ENCODE results near the gene GJB6.

The GJB6 gene

DNA sequence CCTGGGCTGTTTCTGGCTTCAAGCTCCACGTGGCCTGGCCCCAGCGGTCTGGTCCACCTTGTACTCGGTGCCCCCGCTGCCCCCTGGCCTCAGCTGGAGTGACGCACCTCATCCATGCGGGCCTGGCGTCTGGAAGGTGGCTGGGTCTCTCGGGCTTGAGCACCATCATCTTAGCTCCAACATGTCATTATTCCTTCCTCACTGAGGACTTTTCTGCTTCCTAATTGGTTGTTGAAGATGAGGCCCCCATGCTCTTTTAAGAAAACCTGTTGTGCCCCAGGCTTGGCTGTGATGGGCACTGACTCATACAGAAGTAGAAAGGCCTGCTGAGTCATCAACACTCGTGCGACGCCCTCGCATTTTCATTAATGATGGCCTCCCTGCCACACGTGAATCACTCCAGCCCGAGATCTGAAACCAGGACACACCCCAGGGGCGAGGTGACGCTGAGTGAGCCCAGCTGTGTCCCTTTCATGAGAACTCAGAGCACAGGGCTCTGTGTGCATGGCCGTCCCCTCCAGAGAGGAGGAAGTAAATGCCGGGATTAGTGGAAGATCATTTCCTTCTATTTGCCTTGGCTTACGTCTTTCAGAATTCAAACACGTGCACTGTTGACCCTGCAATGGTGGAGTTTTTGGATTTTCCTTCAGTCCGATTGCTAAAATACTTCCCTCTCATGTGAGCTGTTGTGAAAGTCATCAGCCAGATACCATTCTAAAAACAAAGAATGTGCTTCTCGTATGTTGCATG lies 57.3 kb downstream of the GJB6 start (continued):
- TF ChIP-seq, protein P1, sequence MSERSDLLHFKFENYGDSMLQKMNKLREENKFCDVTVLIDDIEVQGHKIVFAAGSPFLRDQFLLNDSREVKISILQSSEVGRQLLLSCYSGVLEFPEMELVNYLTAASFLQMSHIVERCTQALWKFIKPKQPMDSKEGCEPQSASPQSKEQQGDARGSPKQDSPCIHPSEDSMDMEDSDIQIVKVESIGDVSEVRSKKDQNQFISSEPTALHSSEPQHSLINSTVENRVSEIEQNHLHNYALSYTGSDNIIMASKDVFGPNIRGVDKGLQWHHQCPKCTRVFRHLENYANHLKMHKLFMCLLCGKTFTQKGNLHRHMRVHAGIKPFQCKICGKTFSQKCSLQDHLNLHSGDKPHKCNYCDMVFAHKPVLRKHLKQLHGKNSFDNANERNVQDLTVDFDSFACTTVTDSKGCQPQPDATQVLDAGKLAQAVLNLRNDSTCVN (tag by site-specific recombination; optimal IDR thresholded peaks at IDR 0.05): no peak
- TF ChIP-seq BCL11B (tag by site-specific recombination; IDR thresholded peaks at IDR 0.05; ENCODE audit: low read depth) (no peak), ZNF10 (tag by site-specific recombination; IDR thresholded peaks at IDR 0.05) (no peak), HOXA7 (CRISPR knock-in tag; IDR thresholded peaks at IDR 0.05; ENCODE audit: borderline replicate concordance) (no peak), BCL11A (tag by site-specific recombination; IDR thresholded peaks at IDR 0.05; ENCODE audit: low read depth) (no peak), ZNF221 (tag by site-specific recombination; IDR thresholded peaks at IDR 0.05; ENCODE audit: borderline replicate concordance) (no peak), ZNF600 (tag by site-specific recombination; IDR thresholded peaks at IDR 0.05) (peak; percentile 73), ZNF610 (tag by site-specific recombination; IDR thresholded peaks at IDR 0.05; ENCODE audit: borderline replicate concordance) (no peak), ZNF830 (tag by site-specific recombination; IDR thresholded peaks at IDR 0.05; ENCODE audit: low read depth) (no peak), ZNF670 (tag by site-specific recombination; IDR thresholded peaks at IDR 0.05; ENCODE audit: low read depth) (no peak), ZNF2 (tag by site-specific recombination; IDR thresholded peaks at IDR 0.05) (0 out of 2 replicates have a peak, but pooled peaks have one; percentile 42), ZBTB21 (tag by site-specific recombination; IDR thresholded peaks at IDR 0.05) (peak; percentile 77), ZNF138 (tag by site-specific recombination; IDR thresholded peaks at IDR 0.05; ENCODE audit: borderline replicate concordance) (no peak), ZNF324 (tag by site-specific recombination; IDR thresholded peaks at IDR 0.05) (peak; percentile 63; the same call in 1 of the 2 replicates), ZNF777 (tag by site-specific recombination; IDR thresholded peaks at IDR 0.05; ENCODE audit: borderline replicate concordance) (no peak), ZNF223 (tag by site-specific recombination; IDR thresholded peaks at IDR 0.05) (no peak), ZNF561 (tag by site-specific recombination; IDR thresholded peaks at IDR 0.05; ENCODE audit: borderline replicate concordance) (no peak), ZSCAN16 (tag by site-specific recombination; IDR thresholded peaks at IDR 0.05) (no peak), ZNF426 (tag by site-specific recombination; IDR thresholded peaks at IDR 0.05) (no peak), ZBTB8A (tag by site-specific recombination; IDR thresholded peaks at IDR 0.05) (peak; percentile 88)
- TF ChIP-seq, protein P2, sequence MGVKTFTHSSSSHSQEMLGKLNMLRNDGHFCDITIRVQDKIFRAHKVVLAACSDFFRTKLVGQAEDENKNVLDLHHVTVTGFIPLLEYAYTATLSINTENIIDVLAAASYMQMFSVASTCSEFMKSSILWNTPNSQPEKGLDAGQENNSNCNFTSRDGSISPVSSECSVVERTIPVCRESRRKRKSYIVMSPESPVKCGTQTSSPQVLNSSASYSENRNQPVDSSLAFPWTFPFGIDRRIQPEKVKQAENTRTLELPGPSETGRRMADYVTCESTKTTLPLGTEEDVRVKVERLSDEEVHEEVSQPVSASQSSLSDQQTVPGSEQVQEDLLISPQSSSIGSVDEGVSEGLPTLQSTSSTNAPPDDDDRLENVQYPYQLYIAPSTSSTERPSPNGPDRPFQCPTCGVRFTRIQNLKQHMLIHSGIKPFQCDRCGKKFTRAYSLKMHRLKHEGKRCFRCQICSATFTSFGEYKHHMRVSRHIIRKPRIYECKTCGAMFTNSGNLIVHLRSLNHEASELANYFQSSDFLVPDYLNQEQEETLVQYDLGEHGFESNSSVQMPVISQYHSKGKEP (tag by site-specific recombination; IDR thresholded peaks at IDR 0.05): no peak
- TF ChIP-seq, protein P3, sequence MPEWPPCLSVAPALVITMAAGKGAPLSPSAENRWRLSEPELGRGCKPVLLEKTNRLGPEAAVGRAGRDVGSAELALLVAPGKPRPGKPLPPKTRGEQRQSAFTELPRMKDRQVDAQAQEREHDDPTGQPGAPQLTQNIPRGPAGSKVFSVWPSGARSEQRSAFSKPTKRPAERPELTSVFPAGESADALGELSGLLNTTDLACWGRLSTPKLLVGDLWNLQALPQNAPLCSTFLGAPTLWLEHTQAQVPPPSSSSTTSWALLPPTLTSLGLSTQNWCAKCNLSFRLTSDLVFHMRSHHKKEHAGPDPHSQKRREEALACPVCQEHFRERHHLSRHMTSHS (tag by site-specific recombination; IDR thresholded peaks at IDR 0.05): no peak
- TF ChIP-seq, protein P4, sequence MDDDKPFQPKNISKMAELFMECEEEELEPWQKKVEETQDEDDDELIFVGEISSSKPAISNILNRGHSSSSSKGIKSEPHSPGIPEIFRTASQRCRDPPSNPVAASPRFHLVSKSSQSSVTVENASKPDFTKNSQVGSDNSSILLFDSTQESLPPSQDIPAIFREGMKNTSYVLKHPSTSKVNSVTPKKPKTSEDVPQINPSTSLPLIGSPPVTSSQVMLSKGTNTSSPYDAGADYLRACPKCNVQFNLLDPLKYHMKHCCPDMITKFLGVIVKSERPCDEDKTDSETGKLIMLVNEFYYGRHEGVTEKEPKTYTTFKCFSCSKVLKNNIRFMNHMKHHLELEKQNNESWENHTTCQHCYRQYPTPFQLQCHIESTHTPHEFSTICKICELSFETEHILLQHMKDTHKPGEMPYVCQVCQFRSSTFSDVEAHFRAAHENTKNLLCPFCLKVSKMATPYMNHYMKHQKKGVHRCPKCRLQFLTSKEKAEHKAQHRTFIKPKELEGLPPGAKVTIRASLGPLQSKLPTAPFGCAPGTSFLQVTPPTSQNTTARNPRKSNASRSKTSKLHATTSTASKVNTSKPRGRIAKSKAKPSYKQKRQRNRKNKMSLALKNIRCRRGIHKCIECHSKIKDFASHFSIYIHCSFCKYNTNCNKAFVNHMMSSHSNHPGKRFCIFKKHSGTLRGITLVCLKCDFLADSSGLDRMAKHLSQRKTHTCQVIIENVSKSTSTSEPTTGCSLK (tag by site-specific recombination; IDR thresholded peaks at IDR 0.05): no peak
- TF ChIP-seq, protein P5, sequence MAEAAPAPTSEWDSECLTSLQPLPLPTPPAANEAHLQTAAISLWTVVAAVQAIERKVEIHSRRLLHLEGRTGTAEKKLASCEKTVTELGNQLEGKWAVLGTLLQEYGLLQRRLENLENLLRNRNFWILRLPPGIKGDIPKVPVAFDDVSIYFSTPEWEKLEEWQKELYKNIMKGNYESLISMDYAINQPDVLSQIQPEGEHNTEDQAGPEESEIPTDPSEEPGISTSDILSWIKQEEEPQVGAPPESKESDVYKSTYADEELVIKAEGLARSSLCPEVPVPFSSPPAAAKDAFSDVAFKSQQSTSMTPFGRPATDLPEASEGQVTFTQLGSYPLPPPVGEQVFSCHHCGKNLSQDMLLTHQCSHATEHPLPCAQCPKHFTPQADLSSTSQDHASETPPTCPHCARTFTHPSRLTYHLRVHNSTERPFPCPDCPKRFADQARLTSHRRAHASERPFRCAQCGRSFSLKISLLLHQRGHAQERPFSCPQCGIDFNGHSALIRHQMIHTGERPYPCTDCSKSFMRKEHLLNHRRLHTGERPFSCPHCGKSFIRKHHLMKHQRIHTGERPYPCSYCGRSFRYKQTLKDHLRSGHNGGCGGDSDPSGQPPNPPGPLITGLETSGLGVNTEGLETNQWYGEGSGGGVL (tag by site-specific recombination; IDR thresholded peaks at IDR 0.05): peak; percentile 45; the same call in 1 of the 2 replicates
- TF ChIP-seq, protein P6, sequence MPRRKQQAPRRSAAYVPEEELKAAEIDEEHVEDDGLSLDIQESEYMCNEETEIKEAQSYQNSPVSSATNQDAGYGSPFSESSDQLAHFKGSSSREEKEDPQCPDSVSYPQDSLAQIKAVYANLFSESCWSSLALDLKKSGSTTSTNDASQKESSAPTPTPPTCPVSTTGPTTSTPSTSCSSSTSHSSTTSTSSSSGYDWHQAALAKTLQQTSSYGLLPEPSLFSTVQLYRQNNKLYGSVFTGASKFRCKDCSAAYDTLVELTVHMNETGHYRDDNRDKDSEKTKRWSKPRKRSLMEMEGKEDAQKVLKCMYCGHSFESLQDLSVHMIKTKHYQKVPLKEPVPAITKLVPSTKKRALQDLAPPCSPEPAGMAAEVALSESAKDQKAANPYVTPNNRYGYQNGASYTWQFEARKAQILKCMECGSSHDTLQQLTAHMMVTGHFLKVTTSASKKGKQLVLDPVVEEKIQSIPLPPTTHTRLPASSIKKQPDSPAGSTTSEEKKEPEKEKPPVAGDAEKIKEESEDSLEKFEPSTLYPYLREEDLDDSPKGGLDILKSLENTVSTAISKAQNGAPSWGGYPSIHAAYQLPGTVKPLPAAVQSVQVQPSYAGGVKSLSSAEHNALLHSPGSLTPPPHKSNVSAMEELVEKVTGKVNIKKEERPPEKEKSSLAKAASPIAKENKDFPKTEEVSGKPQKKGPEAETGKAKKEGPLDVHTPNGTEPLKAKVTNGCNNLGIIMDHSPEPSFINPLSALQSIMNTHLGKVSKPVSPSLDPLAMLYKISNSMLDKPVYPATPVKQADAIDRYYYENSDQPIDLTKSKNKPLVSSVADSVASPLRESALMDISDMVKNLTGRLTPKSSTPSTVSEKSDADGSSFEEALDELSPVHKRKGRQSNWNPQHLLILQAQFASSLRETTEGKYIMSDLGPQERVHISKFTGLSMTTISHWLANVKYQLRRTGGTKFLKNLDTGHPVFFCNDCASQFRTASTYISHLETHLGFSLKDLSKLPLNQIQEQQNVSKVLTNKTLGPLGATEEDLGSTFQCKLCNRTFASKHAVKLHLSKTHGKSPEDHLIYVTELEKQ (tag by site-specific recombination; IDR thresholded peaks at IDR 0.05; ENCODE audit: borderline replicate concordance): peak; percentile 72; the same call in 1 of the 2 replicates
- TF ChIP-seq, protein P7, sequence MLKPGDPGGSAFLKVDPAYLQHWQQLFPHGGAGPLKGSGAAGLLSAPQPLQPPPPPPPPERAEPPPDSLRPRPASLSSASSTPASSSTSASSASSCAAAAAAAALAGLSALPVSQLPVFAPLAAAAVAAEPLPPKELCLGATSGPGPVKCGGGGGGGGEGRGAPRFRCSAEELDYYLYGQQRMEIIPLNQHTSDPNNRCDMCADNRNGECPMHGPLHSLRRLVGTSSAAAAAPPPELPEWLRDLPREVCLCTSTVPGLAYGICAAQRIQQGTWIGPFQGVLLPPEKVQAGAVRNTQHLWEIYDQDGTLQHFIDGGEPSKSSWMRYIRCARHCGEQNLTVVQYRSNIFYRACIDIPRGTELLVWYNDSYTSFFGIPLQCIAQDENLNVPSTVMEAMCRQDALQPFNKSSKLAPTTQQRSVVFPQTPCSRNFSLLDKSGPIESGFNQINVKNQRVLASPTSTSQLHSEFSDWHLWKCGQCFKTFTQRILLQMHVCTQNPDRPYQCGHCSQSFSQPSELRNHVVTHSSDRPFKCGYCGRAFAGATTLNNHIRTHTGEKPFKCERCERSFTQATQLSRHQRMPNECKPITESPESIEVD (tag by site-specific recombination; IDR thresholded peaks at IDR 0.05): no peak; the same call in none of the 2 replicates
